ENCODE data around the gene SLC27A5.

GRCh38 chr19:58477871-58478270 lies 33.9 kb downstream of the SLC27A5 start:
- TF ChIP-seq CTCF (IDR thresholded peaks at IDR 0.05) (no peak), POLR2AphosphoS5 (IDR thresholded peaks at IDR 0.05) (no peak), POLR2A (IDR thresholded peaks at IDR 0.05; ENCODE audit: low read depth) (no peak)

Measured in esophagus muscularis mucosa (tissue), 3 donors.